Liver (tissue), 3 donors: ENCODE measurements around the gene PARD3B.

Source experiments
- EGR1 ChIP-seq, 2 donors: IDR thresholded peaks; 2 replicates each; pipeline ENCODE4 v1.6.1; 2016 to 2018; ENCODE audit warnings: antibody characterized with exemption in 2 of 2, low read depth in 2 of 2
- FOXA1 ChIP-seq: IDR thresholded peaks from 2 replicates; pipeline ENCODE4 v1.6.1; 2016; ENCODE audit warnings: antibody characterized with exemption
- GABPA ChIP-seq, 2 donors: IDR thresholded peaks in 1 of 2; conservative IDR thresholded peaks in 1 of 2; 2 replicates each; pipeline ENCODE4 v1.6.1; 2016; ENCODE audit warnings: antibody characterized with exemption in 2 of 2, mild to moderate bottlenecking in 1 of 2, moderate library complexity in 1 of 2
- JUND ChIP-seq, 2 donors: IDR thresholded peaks; 2 replicates each; pipeline ENCODE4 v1.6.1; 2016; ENCODE audit warnings: antibody characterized with exemption in 2 of 2
- RAD21 ChIP-seq, 2 donors: IDR thresholded peaks; 2 replicates each; pipeline ENCODE4 v1.6.1; 2016; ENCODE audit warnings: antibody characterized with exemption in 2 of 2, mild to moderate bottlenecking in 2 of 2
- TAF1 ChIP-seq: conservative IDR thresholded peaks from 2 replicates; pipeline ENCODE4 v1.6.1; 2016; ENCODE audit warnings: antibody characterized with exemption, mild to moderate bottlenecking
- YY1 ChIP-seq: IDR thresholded peaks from 2 replicates; pipeline ENCODE4 v1.6.1; 2016; ENCODE audit warnings: antibody characterized with exemption, mild to moderate bottlenecking
- TF ChIP-seq, protein P1 (sequence below): fragments of 150-350 bp; IDR thresholded peaks from 2 replicates; pipeline ENCODE4 v1.5.1; 2017; ENCODE audit warnings: improper control_type of control experiment, low read depth, low read length; ENCODE audit not compliant: missing input control
- TF ChIP-seq, protein P2 (sequence below): IDR thresholded peaks from 2 replicates; pipeline ENCODE4 v1.6.1; 2016; ENCODE audit warnings: antibody characterized with exemption
- TF ChIP-seq, protein P3 (sequence below): IDR thresholded peaks from 2 replicates; pipeline ENCODE4 v1.6.1; 2016; ENCODE audit warnings: antibody characterized with exemption, mild to moderate bottlenecking
- TF ChIP-seq, protein P4 (sequence below): IDR thresholded peaks from 2 replicates; pipeline ENCODE4 v1.6.1; 2016; ENCODE audit warnings: antibody characterized with exemption
- TF ChIP-seq, protein P5 (sequence below): IDR thresholded peaks from 2 replicates; pipeline ENCODE4 v1.6.1; 2016; ENCODE audit warnings: antibody characterized with exemption
- donor health status: healthy.
- donor health status: healthy.

DNA sequence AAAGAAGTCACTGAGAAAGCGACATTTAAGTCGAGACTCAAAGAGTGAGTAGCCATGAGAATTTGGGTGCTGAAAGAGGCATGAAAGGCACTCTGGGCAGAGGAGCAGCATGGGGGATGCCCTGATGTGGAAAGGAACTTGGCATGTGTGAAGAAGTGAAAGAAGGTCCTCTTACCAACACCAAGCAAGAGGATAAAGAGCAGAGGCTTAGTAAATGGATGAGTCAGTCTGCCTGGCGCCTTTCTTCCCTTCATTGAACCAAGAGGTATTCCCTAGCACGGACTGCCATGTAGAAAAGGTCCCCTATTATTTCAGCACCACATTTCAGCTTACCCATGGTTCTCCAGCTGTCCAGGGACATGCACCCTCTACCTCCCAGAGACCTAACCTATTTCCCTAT is 915.9 kb downstream of the PARD3B start:
- TF ChIP-seq, protein P1, sequence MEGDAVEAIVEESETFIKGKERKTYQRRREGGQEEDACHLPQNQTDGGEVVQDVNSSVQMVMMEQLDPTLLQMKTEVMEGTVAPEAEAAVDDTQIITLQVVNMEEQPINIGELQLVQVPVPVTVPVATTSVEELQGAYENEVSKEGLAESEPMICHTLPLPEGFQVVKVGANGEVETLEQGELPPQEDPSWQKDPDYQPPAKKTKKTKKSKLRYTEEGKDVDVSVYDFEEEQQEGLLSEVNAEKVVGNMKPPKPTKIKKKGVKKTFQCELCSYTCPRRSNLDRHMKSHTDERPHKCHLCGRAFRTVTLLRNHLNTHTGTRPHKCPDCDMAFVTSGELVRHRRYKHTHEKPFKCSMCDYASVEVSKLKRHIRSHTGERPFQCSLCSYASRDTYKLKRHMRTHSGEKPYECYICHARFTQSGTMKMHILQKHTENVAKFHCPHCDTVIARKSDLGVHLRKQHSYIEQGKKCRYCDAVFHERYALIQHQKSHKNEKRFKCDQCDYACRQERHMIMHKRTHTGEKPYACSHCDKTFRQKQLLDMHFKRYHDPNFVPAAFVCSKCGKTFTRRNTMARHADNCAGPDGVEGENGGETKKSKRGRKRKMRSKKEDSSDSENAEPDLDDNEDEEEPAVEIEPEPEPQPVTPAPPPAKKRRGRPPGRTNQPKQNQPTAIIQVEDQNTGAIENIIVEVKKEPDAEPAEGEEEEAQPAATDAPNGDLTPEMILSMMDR = no peak
- TF ChIP-seq, protein P2, sequence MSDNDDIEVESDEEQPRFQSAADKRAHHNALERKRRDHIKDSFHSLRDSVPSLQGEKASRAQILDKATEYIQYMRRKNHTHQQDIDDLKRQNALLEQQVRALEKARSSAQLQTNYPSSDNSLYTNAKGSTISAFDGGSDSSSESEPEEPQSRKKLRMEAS = no peak
- TF ChIP-seq, protein P3, sequence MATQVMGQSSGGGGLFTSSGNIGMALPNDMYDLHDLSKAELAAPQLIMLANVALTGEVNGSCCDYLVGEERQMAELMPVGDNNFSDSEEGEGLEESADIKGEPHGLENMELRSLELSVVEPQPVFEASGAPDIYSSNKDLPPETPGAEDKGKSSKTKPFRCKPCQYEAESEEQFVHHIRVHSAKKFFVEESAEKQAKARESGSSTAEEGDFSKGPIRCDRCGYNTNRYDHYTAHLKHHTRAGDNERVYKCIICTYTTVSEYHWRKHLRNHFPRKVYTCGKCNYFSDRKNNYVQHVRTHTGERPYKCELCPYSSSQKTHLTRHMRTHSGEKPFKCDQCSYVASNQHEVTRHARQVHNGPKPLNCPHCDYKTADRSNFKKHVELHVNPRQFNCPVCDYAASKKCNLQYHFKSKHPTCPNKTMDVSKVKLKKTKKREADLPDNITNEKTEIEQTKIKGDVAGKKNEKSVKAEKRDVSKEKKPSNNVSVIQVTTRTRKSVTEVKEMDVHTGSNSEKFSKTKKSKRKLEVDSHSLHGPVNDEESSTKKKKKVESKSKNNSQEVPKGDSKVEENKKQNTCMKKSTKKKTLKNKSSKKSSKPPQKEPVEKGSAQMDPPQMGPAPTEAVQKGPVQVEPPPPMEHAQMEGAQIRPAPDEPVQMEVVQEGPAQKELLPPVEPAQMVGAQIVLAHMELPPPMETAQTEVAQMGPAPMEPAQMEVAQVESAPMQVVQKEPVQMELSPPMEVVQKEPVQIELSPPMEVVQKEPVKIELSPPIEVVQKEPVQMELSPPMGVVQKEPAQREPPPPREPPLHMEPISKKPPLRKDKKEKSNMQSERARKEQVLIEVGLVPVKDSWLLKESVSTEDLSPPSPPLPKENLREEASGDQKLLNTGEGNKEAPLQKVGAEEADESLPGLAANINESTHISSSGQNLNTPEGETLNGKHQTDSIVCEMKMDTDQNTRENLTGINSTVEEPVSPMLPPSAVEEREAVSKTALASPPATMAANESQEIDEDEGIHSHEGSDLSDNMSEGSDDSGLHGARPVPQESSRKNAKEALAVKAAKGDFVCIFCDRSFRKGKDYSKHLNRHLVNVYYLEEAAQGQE = no peak
- TF ChIP-seq EGR1 (IDR thresholded peaks at IDR 0.05; ENCODE audit: low read depth in 2 of 2) = no peak
- TF ChIP-seq GABPA (IDR thresholded peaks at IDR 0.05 in 1 of 2, conservative IDR thresholded peaks at IDR 0.05 in 1 of 2) = no peak
- no peak for TF ChIP-seq YY1
- TF ChIP-seq JUND (IDR thresholded peaks at IDR 0.05) = no peak
- TF ChIP-seq, protein P4, sequence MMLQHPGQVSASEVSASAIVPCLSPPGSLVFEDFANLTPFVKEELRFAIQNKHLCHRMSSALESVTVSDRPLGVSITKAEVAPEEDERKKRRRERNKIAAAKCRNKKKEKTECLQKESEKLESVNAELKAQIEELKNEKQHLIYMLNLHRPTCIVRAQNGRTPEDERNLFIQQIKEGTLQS = no peak
- TF ChIP-seq FOXA1 = no peak
- no peak for TF ChIP-seq TAF1
- TF ChIP-seq, protein P5, sequence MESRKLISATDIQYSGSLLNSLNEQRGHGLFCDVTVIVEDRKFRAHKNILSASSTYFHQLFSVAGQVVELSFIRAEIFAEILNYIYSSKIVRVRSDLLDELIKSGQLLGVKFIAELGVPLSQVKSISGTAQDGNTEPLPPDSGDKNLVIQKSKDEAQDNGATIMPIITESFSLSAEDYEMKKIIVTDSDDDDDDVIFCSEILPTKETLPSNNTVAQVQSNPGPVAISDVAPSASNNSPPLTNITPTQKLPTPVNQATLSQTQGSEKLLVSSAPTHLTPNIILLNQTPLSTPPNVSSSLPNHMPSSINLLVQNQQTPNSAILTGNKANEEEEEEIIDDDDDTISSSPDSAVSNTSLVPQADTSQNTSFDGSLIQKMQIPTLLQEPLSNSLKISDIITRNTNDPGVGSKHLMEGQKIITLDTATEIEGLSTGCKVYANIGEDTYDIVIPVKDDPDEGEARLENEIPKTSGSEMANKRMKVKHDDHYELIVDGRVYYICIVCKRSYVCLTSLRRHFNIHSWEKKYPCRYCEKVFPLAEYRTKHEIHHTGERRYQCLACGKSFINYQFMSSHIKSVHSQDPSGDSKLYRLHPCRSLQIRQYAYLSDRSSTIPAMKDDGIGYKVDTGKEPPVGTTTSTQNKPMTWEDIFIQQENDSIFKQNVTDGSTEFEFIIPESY = no peak
- no peak for TF ChIP-seq RAD21 (IDR thresholded peaks at IDR 0.05)
